HEK293 (cell line): ENCODE data around the gene USP37.

Source experiments
- CTCF ChIP-seq: fragments of 450-650 bp; formaldehyde crosslinking; IDR thresholded peaks from 2 replicates; pipeline ENCODE4 v1.5.1; 2016; ENCODE audit warnings: missing biosample characterization, missing genetic modification characterization
- GLI4 ChIP-seq: fragments of 450-650 bp; formaldehyde crosslinking; IDR thresholded peaks from 2 replicates; pipeline ENCODE4 v1.5.1; 2016; ENCODE audit warnings: missing biosample characterization, missing genetic modification characterization
- KLF17 ChIP-seq: fragments of 450-650 bp; formaldehyde crosslinking; IDR thresholded peaks from 2 replicates; pipeline ENCODE4 v1.5.1; 2016; ENCODE audit warnings: missing biosample characterization, missing genetic modification characterization
- PRDM2 ChIP-seq: fragments of 450-650 bp; formaldehyde crosslinking; IDR thresholded peaks from 2 replicates; pipeline ENCODE4 v1.5.1; 2016; ENCODE audit warnings: missing biosample characterization, missing genetic modification characterization, borderline replicate concordance
- REPIN1 ChIP-seq: fragments of 450-650 bp; formaldehyde crosslinking; IDR thresholded peaks from 2 replicates; pipeline ENCODE4 v1.5.1; 2017; ENCODE audit warnings: missing biosample characterization, missing genetic modification characterization, low read depth
- TCF7L2 ChIP-seq: IDR thresholded peaks from 2 replicates; pipeline ENCODE4 v1.6.1; 2011; ENCODE audit warnings: low read depth, mild to moderate bottlenecking, inconsistent platforms, low read length, moderate library complexity, borderline replicate concordance
- WT1 ChIP-seq: fragments of 450-650 bp; formaldehyde crosslinking; IDR thresholded peaks from 2 replicates; pipeline ENCODE4 v1.5.1; 2016; ENCODE audit warnings: missing biosample characterization, missing genetic modification characterization
- ZBTB21 ChIP-seq: fragments of 450-650 bp; formaldehyde crosslinking; IDR thresholded peaks from 2 replicates; pipeline ENCODE4 v1.5.1; 2017; ENCODE audit warnings: missing biosample characterization, missing genetic modification characterization
- ZNF114 ChIP-seq: fragments of 450-650 bp; formaldehyde crosslinking; IDR thresholded peaks from 2 replicates; pipeline ENCODE4 v1.5.0; 2017; ENCODE audit warnings: missing biosample characterization, missing genetic modification characterization
- ZNF202 ChIP-seq: fragments of 450-650 bp; formaldehyde crosslinking; IDR thresholded peaks from 2 replicates; pipeline ENCODE4 v1.5.1; 2016; ENCODE audit warnings: missing biosample characterization, missing genetic modification characterization, borderline replicate concordance
- ZNF239 ChIP-seq: fragments of 450-650 bp; formaldehyde crosslinking; IDR thresholded peaks from 2 replicates; pipeline ENCODE4 v1.5.1; 2016; ENCODE audit warnings: missing biosample characterization, missing genetic modification characterization
- ZNF24 ChIP-seq: fragments of 450-650 bp; formaldehyde crosslinking; IDR thresholded peaks from 2 replicates; pipeline ENCODE4 v1.5.1; 2016; ENCODE audit warnings: missing biosample characterization, missing genetic modification characterization
- ZNF335 ChIP-seq: fragments of 450-650 bp; formaldehyde crosslinking; conservative IDR thresholded peaks from 2 replicates; pipeline ENCODE4 v1.5.1; 2016; ENCODE audit warnings: missing biosample characterization, missing genetic modification characterization
- ZNF416 ChIP-seq: fragments of 450-650 bp; formaldehyde crosslinking; IDR thresholded peaks from 2 replicates; pipeline ENCODE4 v1.5.1; 2016; ENCODE audit warnings: missing biosample characterization, missing genetic modification characterization
- ZNF513 ChIP-seq: fragments of 450-650 bp; IDR thresholded peaks from 2 replicates; pipeline ENCODE4 v1.5.1; 2018; ENCODE audit warnings: missing biosample characterization, missing genetic modification characterization
- ZNF518A ChIP-seq: fragments of 450-650 bp; formaldehyde crosslinking; conservative IDR thresholded peaks from 2 replicates; pipeline ENCODE4 v1.5.1; 2016; ENCODE audit warnings: low read depth, missing biosample characterization, missing genetic modification characterization
- ZNF658 ChIP-seq: fragments of 450-650 bp; formaldehyde crosslinking; IDR thresholded peaks from 2 replicates; pipeline ENCODE4; 2016; ENCODE audit warnings: missing biosample characterization, missing genetic modification characterization
- ZNF701 ChIP-seq: fragments of 450-650 bp; formaldehyde crosslinking; IDR thresholded peaks from 2 replicates; pipeline ENCODE4 v1.5.1; 2016; ENCODE audit warnings: missing biosample characterization, missing genetic modification characterization
- ZNF707 ChIP-seq: fragments of 450-650 bp; formaldehyde crosslinking; IDR thresholded peaks from 2 replicates; pipeline ENCODE4 v1.5.1; 2016; ENCODE audit warnings: missing biosample characterization, missing genetic modification characterization
- ZSCAN18 ChIP-seq: fragments of 450-650 bp; formaldehyde crosslinking; IDR thresholded peaks from 2 replicates; pipeline ENCODE4 v1.5.1; 2016; ENCODE audit warnings: missing biosample characterization, missing genetic modification characterization

The USP37 gene

GRCh38 chr2:218406209-218406948 is 161.8 kb downstream of the USP37 start (continued):
- TF ChIP-seq ZSCAN18 (no peak), ZNF416 (tag by site-specific recombination) (no peak), ZNF202 (tag by site-specific recombination) (no peak), ZNF24 (no peak), WT1 (tag by site-specific recombination) (0 out of 2 replicates have a peak, but pooled peaks have one; percentile 27), KLF17 (tag by site-specific recombination) (0 out of 2 replicates have a peak, but pooled peaks have one; percentile 22), ZNF518A (tag by site-specific recombination) (no peak), ZNF707 (no peak), ZNF239 (no peak), REPIN1 (tag by site-specific recombination) (no peak), ZNF114 (no peak), ZNF658 (tag by site-specific recombination) (no peak), TCF7L2 (no peak), CTCF (tag by site-specific recombination) (peak; percentile 94), GLI4 (no peak), ZNF513 (tag by site-specific recombination) (no peak), ZNF701 (tag by site-specific recombination) (no peak), ZBTB21 (tag by site-specific recombination) (no peak), PRDM2 (tag by site-specific recombination) (no peak), ZNF335 (tag by site-specific recombination) (peak; percentile 69; the same call in 1 of the 2 replicates)
